Ascending aorta (tissue), 2 donors: Measurements from ENCODE around the gene SH3RF1. TPM values are rescaled to one million over a fixed set of nuclear protein-coding genes. Genes with fewer than 3 reads are reported as not detected.

Experiments
- DNase-seq, 2 donors: peaks; one replicate each; pipeline ENCODE4 v3.0.0-alpha.2; 2019; ENCODE audit warnings: low spot score in 2 of 2
- H3K27ac ChIP-seq, 2 donors: fragments of 200-600 bp; sonication (generic); one replicate each; pipeline ENCODE4 v1.5.1; 2016 to 2017; ENCODE audit warnings: mild to moderate bottlenecking in 1 of 2
- H3K27me3 ChIP-seq: fragments of 200-600 bp; sonication (generic); one replicate; pipeline ENCODE4 v1.5.1; 2017
- H3K36me3 ChIP-seq, 2 donors: fragments of 200-600 bp; sonication (generic); one replicate each; pipeline ENCODE4 v1.5.1; 2016
- H3K4me1 ChIP-seq, 2 donors: fragments of 200-600 bp; sonication (generic); one replicate each; pipeline ENCODE4 v1.5.1; 2016 to 2017; ENCODE audit warnings: mild to moderate bottlenecking in 1 of 2
- H3K4me3 ChIP-seq, 2 donors: fragments of 200-600 bp; sonication (generic); one replicate each; pipeline ENCODE4 v1.5.1; 2016 to 2017; ENCODE audit warnings: mild to moderate bottlenecking in 1 of 2
- H3K9me3 ChIP-seq, 2 donors: fragments of 200-600 bp; sonication (generic); one replicate each; pipeline ENCODE4 v1.5.1; 2016
- intact Hi-C: fragments of 100-400 bp; cut with DNase I; formaldehyde crosslinking; loops from one replicate; pipeline ENCODE4 v1.15.1; 2023
- total RNA-seq: library from RNA; depleted of rRNA; stranded (reverse); fragments of >200 nt; gene quantifications from one replicate; pipeline ENCODE4 v1.1.0, GENCODE V29; 2016
- TF ChIP-seq, protein P1 (sequence below), 3 experiments: fragments of 200-600 bp in 2 of 3; fragments of 450-650 bp in 1 of 3; sonication (generic) in 2 of 3; IDR thresholded peaks; one replicate each; pipeline ENCODE4 v1.5.1; 2016 to 2019; ENCODE audit warnings: antibody characterized with exemption in 3 of 3, mild to moderate bottlenecking in 1 of 3, moderate library complexity in 1 of 3

SH3RF1 gene
- total RNA-seq, 1 donor from 2014 or later = 27.6 TPM

- TF ChIP-seq, protein P1, sequence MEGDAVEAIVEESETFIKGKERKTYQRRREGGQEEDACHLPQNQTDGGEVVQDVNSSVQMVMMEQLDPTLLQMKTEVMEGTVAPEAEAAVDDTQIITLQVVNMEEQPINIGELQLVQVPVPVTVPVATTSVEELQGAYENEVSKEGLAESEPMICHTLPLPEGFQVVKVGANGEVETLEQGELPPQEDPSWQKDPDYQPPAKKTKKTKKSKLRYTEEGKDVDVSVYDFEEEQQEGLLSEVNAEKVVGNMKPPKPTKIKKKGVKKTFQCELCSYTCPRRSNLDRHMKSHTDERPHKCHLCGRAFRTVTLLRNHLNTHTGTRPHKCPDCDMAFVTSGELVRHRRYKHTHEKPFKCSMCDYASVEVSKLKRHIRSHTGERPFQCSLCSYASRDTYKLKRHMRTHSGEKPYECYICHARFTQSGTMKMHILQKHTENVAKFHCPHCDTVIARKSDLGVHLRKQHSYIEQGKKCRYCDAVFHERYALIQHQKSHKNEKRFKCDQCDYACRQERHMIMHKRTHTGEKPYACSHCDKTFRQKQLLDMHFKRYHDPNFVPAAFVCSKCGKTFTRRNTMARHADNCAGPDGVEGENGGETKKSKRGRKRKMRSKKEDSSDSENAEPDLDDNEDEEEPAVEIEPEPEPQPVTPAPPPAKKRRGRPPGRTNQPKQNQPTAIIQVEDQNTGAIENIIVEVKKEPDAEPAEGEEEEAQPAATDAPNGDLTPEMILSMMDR (IDR thresholded peaks at IDR 0.05) = no peak
- no peak for DNase-seq
- Histone ChIP-seq H3K27ac (peak overlapping the region in 1 of 2 donors; percentile 19), H3K9me3 (no peaks in the 10 kb centered on the region), H3K27me3 (no peaks in the 10 kb centered on the region), H3K36me3 (no peaks in the 10 kb centered on the region), H3K4me1 (peaks cover 15 to 42% of the 10 kb centered on the region in 2 donors), H3K4me3 (no peak overlapping the region)
- intact Hi-C loops = no loop called here
Observed at GRCh38 chr4:169241464-169241863, 29.3 kb downstream of the SH3RF1 start.

DNA sequence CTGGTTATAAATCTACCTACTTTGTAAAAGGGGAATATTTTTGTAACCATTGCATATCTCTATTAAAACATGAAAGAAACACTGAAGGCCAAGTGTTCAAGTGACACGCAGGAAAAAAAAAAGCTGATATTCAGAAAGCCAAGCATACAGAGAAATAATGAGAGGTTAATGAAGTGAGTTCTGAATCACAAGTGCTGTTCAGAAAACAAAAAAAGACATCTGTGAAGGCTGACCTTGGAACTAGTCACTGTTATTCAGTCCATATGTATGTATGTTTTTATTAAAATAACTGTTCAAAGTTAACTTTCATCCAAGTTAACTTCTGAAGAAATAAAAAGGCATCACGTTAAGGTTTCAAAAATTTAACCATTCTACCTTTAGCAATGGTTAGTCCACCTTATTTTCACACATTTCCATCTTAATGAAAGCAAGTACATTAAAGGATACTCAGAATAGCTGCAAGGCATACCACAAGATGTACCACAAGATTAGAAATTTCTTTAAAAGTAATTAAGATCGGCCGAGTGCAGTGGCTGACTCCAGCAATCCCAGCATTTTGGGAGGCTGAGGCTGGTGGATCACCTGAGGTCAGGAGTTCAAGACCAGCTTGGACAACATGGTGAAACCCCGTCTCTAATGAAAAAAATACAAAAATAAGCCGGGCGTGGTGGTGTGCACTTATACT is 31.4 kb downstream of the SH3RF1 start:
- TF ChIP-seq, protein P1 (IDR thresholded peaks at IDR 0.05) = no peak
- peak overlapping the region in 1 of 2 donors; percentile 53 for H3K27ac ChIP-seq
- H3K36me3 ChIP-seq = no peaks in the 10 kb centered on the region
- peaks cover 15 to 42% of the 10 kb centered on the region in 2 donors for H3K4me1 ChIP-seq
- no peaks in the 10 kb centered on the region for H3K27me3 ChIP-seq
- H3K9me3 ChIP-seq = no peaks in the 10 kb centered on the region
- no peak overlapping the region for H3K4me3 ChIP-seq
- intact Hi-C loops = no loop called here
- DNase-seq = no peak

DNA sequence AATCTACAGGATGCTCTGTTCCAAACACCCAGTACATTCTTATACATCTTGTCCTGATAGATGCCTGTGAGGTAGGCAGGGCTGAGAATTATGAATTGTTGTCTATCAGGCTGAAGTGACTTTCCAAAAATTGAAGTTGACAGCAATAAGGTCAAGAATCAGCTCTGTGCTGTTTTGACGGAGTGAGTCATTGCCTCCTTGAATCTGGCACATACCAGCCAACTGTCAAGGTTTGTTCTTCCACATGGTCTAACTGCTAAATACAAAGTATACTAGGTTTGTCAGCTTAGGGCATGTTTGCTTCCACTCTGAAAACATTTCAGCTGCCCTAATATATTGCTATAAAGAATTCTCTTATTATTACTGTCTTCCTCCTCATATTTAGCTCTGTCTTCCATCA is 32.3 kb downstream of the SH3RF1 start:
- Histone ChIP-seq H3K27me3 (no peaks in the 10 kb centered on the region), H3K4me1 (peaks cover 15 to 39% of the 10 kb centered on the region in 2 donors), H3K9me3 (no peaks in the 10 kb centered on the region), H3K4me3 (no peak overlapping the region), H3K27ac (peak overlapping the region in 1 of 2 donors; percentile 53), H3K36me3 (no peaks in the 10 kb centered on the region)
- intact Hi-C loops = no loop called here
- TF ChIP-seq, protein P1 (IDR thresholded peaks at IDR 0.05) = no peak
- DNase-seq = no peak

- no peak for DNase-seq
- Histone ChIP-seq H3K9me3 (no peaks in the 10 kb centered on the region), H3K27me3 (no peaks in the 10 kb centered on the region), H3K27ac (peak overlapping the region in 1 of 2 donors; percentile 53), H3K36me3 (no peaks in the 10 kb centered on the region), H3K4me3 (no peak overlapping the region), H3K4me1 (peaks cover 15 to 35% of the 10 kb centered on the region in 2 donors)
- TF ChIP-seq, protein P1 (IDR thresholded peaks at IDR 0.05) = no peak
- intact Hi-C loops = no loop called here
Observed at GRCh38 chr4:169236873-169237626, 33.7 kb downstream of the SH3RF1 start.

DNA sequence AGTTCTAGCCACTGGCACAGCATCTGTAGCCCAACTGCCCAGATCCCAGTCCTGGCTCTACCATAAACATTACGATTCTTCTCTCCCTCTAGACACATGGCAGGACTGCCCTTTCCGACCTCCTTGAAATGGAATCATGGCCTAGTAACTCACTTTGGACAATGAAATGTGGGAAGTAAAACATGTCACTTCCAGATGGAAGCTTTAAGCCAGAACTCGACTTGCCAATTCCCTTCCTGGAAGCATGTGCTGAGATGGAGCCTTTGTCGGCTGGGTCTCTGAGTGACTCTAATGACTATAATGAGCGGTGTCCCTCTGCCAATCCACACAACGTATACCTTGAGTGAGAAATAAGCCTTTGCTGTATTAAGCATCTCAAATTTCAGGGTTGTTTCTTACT is 34.7 kb downstream of the SH3RF1 start:
- H3K36me3 ChIP-seq = no peaks in the 10 kb centered on the region
- H3K4me3 ChIP-seq = no peak overlapping the region
- no peaks in the 10 kb centered on the region for H3K9me3 ChIP-seq
- intact Hi-C loops = no loop called here
- TF ChIP-seq, protein P1 (IDR thresholded peaks at IDR 0.05) = no peak
- H3K4me1 ChIP-seq = peaks cover 15 to 35% of the 10 kb centered on the region in 2 donors
- H3K27me3 ChIP-seq = no peaks in the 10 kb centered on the region
- no peak for DNase-seq
- no peak overlapping the region for H3K27ac ChIP-seq
